ENCODE measurements around the gene ARMC6.

The ARMC6 gene

DNA sequence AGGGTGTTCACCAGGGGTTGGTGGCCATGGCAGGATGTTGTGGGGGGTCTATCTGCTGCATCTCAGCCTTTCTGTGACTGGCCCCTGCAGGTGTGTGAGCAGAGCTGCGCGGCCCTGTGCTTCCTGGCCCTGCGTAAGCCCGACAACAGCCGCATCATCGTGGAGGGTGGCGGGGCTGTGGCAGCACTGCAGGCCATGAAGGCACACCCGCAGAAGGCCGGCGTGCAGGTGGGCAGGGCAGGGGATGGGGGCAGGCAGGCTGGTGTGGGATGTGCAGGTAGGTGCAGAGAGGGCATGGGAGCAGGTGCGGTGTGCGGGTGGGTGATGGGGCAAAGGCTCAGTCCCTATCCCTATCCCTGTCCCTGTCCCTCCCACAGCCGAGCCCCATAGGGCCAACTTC lies 22.3 kb downstream of the ARMC6 start:
- TF ChIP-seq, protein P1, sequence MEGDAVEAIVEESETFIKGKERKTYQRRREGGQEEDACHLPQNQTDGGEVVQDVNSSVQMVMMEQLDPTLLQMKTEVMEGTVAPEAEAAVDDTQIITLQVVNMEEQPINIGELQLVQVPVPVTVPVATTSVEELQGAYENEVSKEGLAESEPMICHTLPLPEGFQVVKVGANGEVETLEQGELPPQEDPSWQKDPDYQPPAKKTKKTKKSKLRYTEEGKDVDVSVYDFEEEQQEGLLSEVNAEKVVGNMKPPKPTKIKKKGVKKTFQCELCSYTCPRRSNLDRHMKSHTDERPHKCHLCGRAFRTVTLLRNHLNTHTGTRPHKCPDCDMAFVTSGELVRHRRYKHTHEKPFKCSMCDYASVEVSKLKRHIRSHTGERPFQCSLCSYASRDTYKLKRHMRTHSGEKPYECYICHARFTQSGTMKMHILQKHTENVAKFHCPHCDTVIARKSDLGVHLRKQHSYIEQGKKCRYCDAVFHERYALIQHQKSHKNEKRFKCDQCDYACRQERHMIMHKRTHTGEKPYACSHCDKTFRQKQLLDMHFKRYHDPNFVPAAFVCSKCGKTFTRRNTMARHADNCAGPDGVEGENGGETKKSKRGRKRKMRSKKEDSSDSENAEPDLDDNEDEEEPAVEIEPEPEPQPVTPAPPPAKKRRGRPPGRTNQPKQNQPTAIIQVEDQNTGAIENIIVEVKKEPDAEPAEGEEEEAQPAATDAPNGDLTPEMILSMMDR (IDR thresholded peaks at IDR 0.05): no peak

DNA sequence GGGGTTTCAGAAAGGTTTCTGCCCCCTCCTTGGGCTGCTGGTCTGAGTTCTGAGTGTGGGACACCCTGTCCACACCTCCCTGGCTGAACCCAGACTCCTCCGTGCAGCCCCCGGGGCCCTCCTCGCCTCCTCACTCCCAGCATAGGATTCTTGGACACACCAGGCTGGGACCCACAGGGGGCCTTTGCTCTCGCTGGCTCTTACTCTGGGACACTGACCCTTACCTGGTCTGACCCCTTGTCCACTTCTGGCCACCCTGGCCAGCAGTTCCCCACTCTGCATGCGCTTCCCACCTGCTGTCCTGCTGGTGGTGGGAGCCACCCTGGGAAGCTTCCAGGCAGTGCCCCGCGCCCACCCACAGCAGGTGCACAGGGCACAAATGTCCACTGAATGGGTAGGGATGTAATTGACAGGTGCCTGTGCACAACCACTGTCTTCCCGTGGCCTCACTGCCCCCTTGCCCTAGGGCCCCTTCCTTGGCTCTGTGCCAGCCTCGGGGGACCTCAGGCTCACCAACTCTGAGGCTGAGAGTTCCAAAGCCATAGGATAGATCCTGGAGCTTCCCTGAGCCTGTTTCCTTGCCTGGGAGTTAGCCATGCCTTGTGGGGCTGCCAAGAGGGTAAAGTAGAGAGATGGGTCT lies 23.4 kb downstream of the ARMC6 start:
- TF ChIP-seq, protein P1 (IDR thresholded peaks at IDR 0.05): no peak

GRCh38 chr19:19057317-19057716 lies 23.9 kb downstream of the ARMC6 start:
- TF ChIP-seq, protein P1 (IDR thresholded peaks at IDR 0.05): no peak

DNA sequence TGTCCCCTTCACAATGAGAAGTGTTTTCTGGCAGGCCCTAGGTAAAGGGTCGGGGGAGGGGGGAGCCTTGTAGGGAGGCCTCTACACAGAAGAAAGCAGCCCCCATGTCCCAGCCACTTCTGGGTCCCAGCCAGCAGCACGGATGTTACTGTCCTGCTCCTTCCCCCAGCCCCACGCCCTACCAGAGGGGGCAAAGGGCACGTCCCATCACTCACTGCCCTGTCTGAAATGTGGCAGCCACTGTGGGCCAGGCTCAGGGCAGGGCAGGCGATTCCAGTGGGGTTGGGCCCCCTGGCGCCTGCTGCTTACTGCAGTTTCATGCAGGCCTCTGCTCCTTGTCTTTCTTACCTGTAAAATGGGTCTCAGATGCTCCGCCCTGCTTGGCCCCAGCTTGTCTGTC lies 24.3 kb downstream of the ARMC6 start:
- TF ChIP-seq, protein P1 (IDR thresholded peaks at IDR 0.05): no peak

GRCh38 chr19:19059018-19059836 lies 25.8 kb downstream of the ARMC6 start:
- TF ChIP-seq, protein P1 (IDR thresholded peaks at IDR 0.05): no peak

GRCh38 chr19:19059837-19060611 lies 26.6 kb downstream of the ARMC6 start:
- TF ChIP-seq, protein P1 (IDR thresholded peaks at IDR 0.05): no peak

DNA sequence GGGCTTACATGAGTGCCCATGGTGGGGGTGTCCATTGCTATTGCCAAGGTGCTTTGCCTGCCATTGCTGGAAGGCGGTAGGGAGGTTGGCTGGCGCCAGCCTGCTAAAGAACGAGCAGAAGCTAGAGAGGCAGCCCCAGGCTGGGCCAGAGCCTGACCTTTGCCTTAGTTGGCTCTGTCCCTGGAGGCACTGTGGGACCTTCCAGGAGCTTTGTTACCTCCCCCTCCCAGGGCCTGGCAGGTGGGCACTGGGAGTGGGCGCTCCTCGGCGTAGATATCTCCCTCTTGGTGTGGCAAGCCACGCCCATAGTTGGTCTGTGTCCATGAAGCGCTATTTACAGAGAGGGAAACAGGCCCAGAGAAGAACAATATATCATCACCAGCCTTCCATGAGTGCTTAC lies 28.1 kb downstream of the ARMC6 start:
- TF ChIP-seq, protein P1 (IDR thresholded peaks at IDR 0.05): no peak

Measured in LNCAP (cell line).